ENCODE results near the gene C3orf22. TPM values are rescaled to one million over a fixed set of nuclear protein-coding genes. Genes with fewer than 3 reads are reported as not detected.

C3orf22 gene
- total RNA-seq, 2 experiments from 2014 or later: not detected

DNA sequence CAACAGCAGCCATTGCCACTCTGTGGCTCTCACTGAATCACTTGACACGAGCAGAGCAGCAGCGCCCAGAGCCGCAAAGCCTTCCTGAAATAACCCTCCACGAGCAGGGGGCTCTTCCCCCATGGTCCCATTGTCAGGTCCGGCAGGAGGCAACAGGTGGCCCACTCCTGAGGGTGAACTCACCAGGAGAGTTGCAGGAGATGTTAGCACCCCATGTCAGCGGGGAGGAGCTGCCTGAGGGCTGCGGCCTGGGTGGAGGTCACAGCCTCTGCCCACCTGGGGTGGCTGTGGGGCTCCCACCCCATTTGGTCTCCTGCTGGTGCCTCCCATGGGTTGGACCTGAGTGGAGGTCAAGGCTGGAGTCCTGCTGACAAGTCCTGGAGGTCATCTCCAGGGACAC, 12.3 kb upstream of the C3orf22 start:
- H3K4me1 ChIP-seq (ENCODE audit: insufficient read depth, low read length, poor library complexity, severe bottlenecking): no peaks in the 10 kb centered on the region
- H4K20me1 ChIP-seq (ENCODE audit: insufficient read depth, low read length): no peaks in the 10 kb centered on the region
- no peaks in the 10 kb centered on the region for H3K79me2 ChIP-seq (ENCODE audit: insufficient read depth, low read depth, low read length)
- CTCF ChIA-PET (ENCODE audit: unreplicated experiment): no interaction called here
- POLR2A ChIA-PET: no interaction called here
- no peak overlapping the region for H3K4me3 ChIP-seq (ENCODE audit: low read depth, low read length, poor library complexity, severe bottlenecking)
- DNase-seq (ENCODE audit: low spot score): no peak
- no peak overlapping the region for H3K27ac ChIP-seq (ENCODE audit: low read depth, low read length, poor library complexity, severe bottlenecking)
- no TSS peak for BruUV-seq (replicated peaks)
- H3K36me3 ChIP-seq (ENCODE audit: insufficient read depth, low read length): no peaks in the 10 kb centered on the region
- no peaks in the 10 kb centered on the region for H3K9me3 ChIP-seq (ENCODE audit: low read length)
- no peak overlapping the region for H3K4me2 ChIP-seq (ENCODE audit: low read length)
- intact Hi-C loops (cut with micrococcal nuclease; ENCODE audit: unreplicated experiment): no loop called here
- TF ChIP-seq EZH2phosphoT487 (IDR thresholded peaks at IDR 0.05; ENCODE audit: borderline replicate concordance, low read depth, low read length): no peak
- TF ChIP-seq, protein P1, sequence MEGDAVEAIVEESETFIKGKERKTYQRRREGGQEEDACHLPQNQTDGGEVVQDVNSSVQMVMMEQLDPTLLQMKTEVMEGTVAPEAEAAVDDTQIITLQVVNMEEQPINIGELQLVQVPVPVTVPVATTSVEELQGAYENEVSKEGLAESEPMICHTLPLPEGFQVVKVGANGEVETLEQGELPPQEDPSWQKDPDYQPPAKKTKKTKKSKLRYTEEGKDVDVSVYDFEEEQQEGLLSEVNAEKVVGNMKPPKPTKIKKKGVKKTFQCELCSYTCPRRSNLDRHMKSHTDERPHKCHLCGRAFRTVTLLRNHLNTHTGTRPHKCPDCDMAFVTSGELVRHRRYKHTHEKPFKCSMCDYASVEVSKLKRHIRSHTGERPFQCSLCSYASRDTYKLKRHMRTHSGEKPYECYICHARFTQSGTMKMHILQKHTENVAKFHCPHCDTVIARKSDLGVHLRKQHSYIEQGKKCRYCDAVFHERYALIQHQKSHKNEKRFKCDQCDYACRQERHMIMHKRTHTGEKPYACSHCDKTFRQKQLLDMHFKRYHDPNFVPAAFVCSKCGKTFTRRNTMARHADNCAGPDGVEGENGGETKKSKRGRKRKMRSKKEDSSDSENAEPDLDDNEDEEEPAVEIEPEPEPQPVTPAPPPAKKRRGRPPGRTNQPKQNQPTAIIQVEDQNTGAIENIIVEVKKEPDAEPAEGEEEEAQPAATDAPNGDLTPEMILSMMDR (conservative IDR thresholded peaks at IDR 0.05; ENCODE audit: low read length): no peak
- no peak overlapping the region for H2AFZ ChIP-seq (ENCODE audit: low read length)
- no peaks in the 10 kb centered on the region for H3K9me2 ChIP-seq (ENCODE audit: insufficient read depth, low read length)

DNA sequence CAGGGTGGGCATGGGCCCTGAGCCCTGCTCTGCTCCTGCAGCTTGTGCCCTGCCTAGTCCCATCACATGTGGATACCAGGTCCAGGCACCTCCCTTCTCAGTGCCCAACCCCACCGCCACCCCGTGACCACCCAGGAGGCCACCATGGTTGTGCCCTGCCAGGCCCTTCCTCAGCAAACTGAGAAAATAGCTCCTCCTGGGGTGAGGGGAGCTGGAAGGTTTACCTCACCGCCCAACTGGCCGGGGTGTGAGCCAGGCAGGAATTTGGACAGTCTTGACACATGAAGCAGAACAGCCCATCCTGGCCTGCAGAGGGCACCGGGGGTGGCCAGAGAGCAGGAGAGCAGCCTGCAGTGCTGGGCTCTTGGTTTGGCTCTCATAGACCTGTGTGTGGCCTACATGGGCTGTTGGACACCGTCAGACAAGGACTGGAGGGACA, 11.4 kb upstream of the C3orf22 start:
- H4K20me1 ChIP-seq (ENCODE audit: insufficient read depth, low read length): no peaks in the 10 kb centered on the region
- no peaks in the 10 kb centered on the region for H3K4me1 ChIP-seq (ENCODE audit: insufficient read depth, low read length, poor library complexity, severe bottlenecking)
- H2AFZ ChIP-seq (ENCODE audit: low read length): no peak overlapping the region
- no TSS peak for BruUV-seq (replicated peaks)
- ChIA-PET POLR2A (no interaction called here), CTCF (ENCODE audit: unreplicated experiment) (no interaction called here)
- H3K36me3 ChIP-seq (ENCODE audit: insufficient read depth, low read length): no peaks in the 10 kb centered on the region
- DNase-seq (ENCODE audit: low spot score): no peak
- no peak overlapping the region for H3K27ac ChIP-seq (ENCODE audit: low read depth, low read length, poor library complexity, severe bottlenecking)
- no peak for TF ChIP-seq EZH2phosphoT487 (IDR thresholded peaks at IDR 0.05; ENCODE audit: borderline replicate concordance, low read depth, low read length)
- TF ChIP-seq, protein P1 (conservative IDR thresholded peaks at IDR 0.05; ENCODE audit: low read length): no peak
- intact Hi-C loops (cut with micrococcal nuclease; ENCODE audit: unreplicated experiment): no loop called here
- no peaks in the 10 kb centered on the region for H3K79me2 ChIP-seq (ENCODE audit: insufficient read depth, low read depth, low read length)
- H3K4me3 ChIP-seq (ENCODE audit: low read depth, low read length, poor library complexity, severe bottlenecking): no peak overlapping the region
- no peak overlapping the region for H3K4me2 ChIP-seq (ENCODE audit: low read length)
- no peaks in the 10 kb centered on the region for H3K9me3 ChIP-seq (ENCODE audit: low read length)
- 0 out of 2 replicates have a peak, but pooled peaks cover 3% of the 10 kb centered on the region for H3K9me2 ChIP-seq (ENCODE audit: insufficient read depth, low read length)

DNA sequence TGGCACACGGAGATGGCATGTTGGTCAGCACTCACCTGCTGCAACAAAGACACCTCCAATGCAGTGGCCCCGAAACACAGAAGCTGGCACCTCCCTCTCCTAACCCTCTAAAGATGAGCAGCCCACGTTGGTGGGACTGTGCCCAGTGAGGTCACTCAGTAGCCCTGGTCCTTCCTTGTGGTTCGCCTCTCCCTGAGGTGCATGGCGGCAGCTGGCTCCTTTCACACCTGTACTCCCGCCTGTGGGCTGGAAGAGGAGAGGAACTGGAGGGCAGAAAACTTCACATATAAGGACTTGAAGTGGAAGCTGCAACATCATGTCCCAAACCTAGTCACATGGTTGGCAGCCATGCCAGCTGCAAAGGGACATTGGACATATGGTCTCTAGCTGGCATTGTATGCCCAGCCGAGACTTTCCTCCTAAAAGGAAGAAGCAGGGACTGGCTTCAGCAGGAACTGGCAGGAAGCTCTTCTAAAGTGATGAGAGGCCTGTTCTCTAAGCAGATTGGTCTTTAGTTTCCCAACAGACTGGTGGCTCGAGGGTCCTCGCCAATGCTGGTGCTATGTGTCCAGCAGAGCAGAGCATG, 10.8 kb upstream of the C3orf22 start:
- no peaks in the 10 kb centered on the region for H3K9me3 ChIP-seq (ENCODE audit: low read length)
- TF ChIP-seq, protein P1 (conservative IDR thresholded peaks at IDR 0.05; ENCODE audit: low read length): no peak
- TF ChIP-seq EZH2phosphoT487 (IDR thresholded peaks at IDR 0.05; ENCODE audit: borderline replicate concordance, low read depth, low read length): no peak
- CTCF ChIA-PET (ENCODE audit: unreplicated experiment): no interaction called here
- no peak overlapping the region for H3K4me2 ChIP-seq (ENCODE audit: low read length)
- no peak for DNase-seq (ENCODE audit: low spot score)
- no peaks in the 10 kb centered on the region for H4K20me1 ChIP-seq (ENCODE audit: insufficient read depth, low read length)
- POLR2A ChIA-PET: no interaction called here
- no peak overlapping the region for H2AFZ ChIP-seq (ENCODE audit: low read length)
- 0 out of 2 replicates have a peak, but pooled peaks cover 3% of the 10 kb centered on the region for H3K9me2 ChIP-seq (ENCODE audit: insufficient read depth, low read length)
- H3K4me3 ChIP-seq (ENCODE audit: low read depth, low read length, poor library complexity, severe bottlenecking): no peak overlapping the region
- no peaks in the 10 kb centered on the region for H3K79me2 ChIP-seq (ENCODE audit: insufficient read depth, low read depth, low read length)
- H3K4me1 ChIP-seq (ENCODE audit: insufficient read depth, low read length, poor library complexity, severe bottlenecking): no peaks in the 10 kb centered on the region
- no peak overlapping the region for H3K27ac ChIP-seq (ENCODE audit: low read depth, low read length, poor library complexity, severe bottlenecking)
- H3K36me3 ChIP-seq (ENCODE audit: insufficient read depth, low read length): no peaks in the 10 kb centered on the region
- intact Hi-C loops (cut with micrococcal nuclease; ENCODE audit: unreplicated experiment): no loop called here
- BruUV-seq (replicated peaks): no TSS peak
